ENCODE data around the gene DYRK1B. TPM values are rescaled to one million over a fixed set of nuclear protein-coding genes. Genes with fewer than 3 reads are reported as not detected.

The DYRK1B gene
- total RNA-seq, 1 donor from 2014 or later: 25.1 TPM

GRCh38 chr19:39826311-39826945 lies 7.5 kb downstream of the DYRK1B start:
- H3K4me1 ChIP-seq (ENCODE audit: control insufficient read depth in 3 of 3, insufficient read depth in 3 of 3, low read length in 3 of 3): peaks cover 73 to 84% (median 74%) of the 10 kb centered on the region in 3 donors
- H3K36me3 ChIP-seq (ENCODE audit: control insufficient read depth in 3 of 3, insufficient read depth in 3 of 3, low read length in 3 of 3): peaks cover 48 to 57% (median 51%) of the 10 kb centered on the region in 3 donors
- no peaks in the 10 kb centered on the region for H3K27me3 ChIP-seq (ENCODE audit: control insufficient read depth in 3 of 3, insufficient read depth in 3 of 3, low read length in 3 of 3)
- H3K9me3 ChIP-seq (ENCODE audit: control insufficient read depth in 3 of 3, low read length in 3 of 3): no peaks in the 10 kb centered on the region
- no peak overlapping the region for H3K4me3 ChIP-seq (ENCODE audit: low read length in 3 of 3)
- H3K9ac ChIP-seq (ENCODE audit: low read depth in 1 of 3, low read length in 3 of 3): peak overlapping the region in 1 of 3 donors; percentile 33
- peak overlapping the region; percentile 41 for H3K27ac ChIP-seq (ENCODE audit: low read depth, low read length)

DNA sequence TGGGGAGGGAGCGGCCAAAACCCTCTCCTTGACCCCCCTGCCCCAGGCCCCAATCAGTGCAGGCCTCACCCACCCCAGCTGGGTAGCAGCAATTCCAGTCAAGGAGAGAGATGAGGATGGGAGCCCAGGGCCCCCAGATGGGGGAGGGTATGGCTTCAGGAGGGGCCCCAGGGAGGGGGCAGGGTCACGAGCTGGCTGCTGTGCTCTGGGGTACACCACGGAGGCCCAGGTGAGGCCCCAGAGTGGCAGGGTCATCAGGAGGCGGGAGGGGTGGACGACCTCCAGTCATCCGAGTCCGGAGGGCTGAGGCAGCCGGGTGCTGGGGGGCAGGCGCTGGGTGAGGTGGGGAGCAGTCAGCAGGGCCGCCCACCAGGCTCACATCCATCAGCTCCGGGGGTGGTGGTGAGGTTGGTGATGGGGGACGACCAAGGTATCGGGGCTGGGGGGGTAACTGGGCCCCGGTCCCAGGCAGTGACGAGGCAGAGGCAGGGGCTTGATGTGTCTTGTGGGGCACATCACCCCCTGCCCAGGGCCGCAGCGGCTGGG lies 8.4 kb downstream of the DYRK1B start:
- peak overlapping the region in 1 of 3 donors; percentile 97 for H3K9ac ChIP-seq (ENCODE audit: low read depth in 1 of 3, low read length in 3 of 3)
- H3K4me1 ChIP-seq (ENCODE audit: control insufficient read depth in 3 of 3, insufficient read depth in 3 of 3, low read length in 3 of 3): peaks cover 65 to 81% (median 69%) of the 10 kb centered on the region in 3 donors
- peaks cover 43 to 49% (median 46%) of the 10 kb centered on the region in 3 donors for H3K36me3 ChIP-seq (ENCODE audit: control insufficient read depth in 3 of 3, insufficient read depth in 3 of 3, low read length in 3 of 3)
- no peaks in the 10 kb centered on the region for H3K27me3 ChIP-seq (ENCODE audit: control insufficient read depth in 3 of 3, insufficient read depth in 3 of 3, low read length in 3 of 3)
- H3K9me3 ChIP-seq (ENCODE audit: control insufficient read depth in 3 of 3, low read length in 3 of 3): no peaks in the 10 kb centered on the region
- H3K27ac ChIP-seq (ENCODE audit: low read depth, low read length): peak overlapping the region; percentile 45
- H3K4me3 ChIP-seq (ENCODE audit: low read length in 3 of 3): no peak overlapping the region

- Histone ChIP-seq H3K9me3 (ENCODE audit: control insufficient read depth in 3 of 3, low read length in 3 of 3) (no peaks in the 10 kb centered on the region), H3K4me1 (ENCODE audit: control insufficient read depth in 3 of 3, insufficient read depth in 3 of 3, low read length in 3 of 3) (peaks cover 64 to 81% (median 64%) of the 10 kb centered on the region in 3 donors), H3K9ac (ENCODE audit: low read depth in 1 of 3, low read length in 3 of 3) (peak overlapping the region in 2 of 3 donors; percentile 46 to 97), H3K27ac (ENCODE audit: low read depth, low read length) (peak overlapping the region; percentile 45), H3K36me3 (ENCODE audit: control insufficient read depth in 3 of 3, insufficient read depth in 3 of 3, low read length in 3 of 3) (peaks cover 37 to 43% (median 42%) of the 10 kb centered on the region in 3 donors), H3K4me3 (ENCODE audit: low read length in 3 of 3) (peak overlapping the region; percentile 33 to 85 (median 35)), H3K27me3 (ENCODE audit: control insufficient read depth in 3 of 3, insufficient read depth in 3 of 3, low read length in 3 of 3) (no peaks in the 10 kb centered on the region)
Measured at GRCh38 chr19:39825093-39825463, 8.9 kb downstream of the DYRK1B start.

- H3K4me1 ChIP-seq (ENCODE audit: control insufficient read depth in 3 of 3, insufficient read depth in 3 of 3, low read length in 3 of 3): peaks cover 63 to 81% (median 64%) of the 10 kb centered on the region in 3 donors
- H3K9me3 ChIP-seq (ENCODE audit: control insufficient read depth in 3 of 3, low read length in 3 of 3): no peaks in the 10 kb centered on the region
- H3K9ac ChIP-seq (ENCODE audit: low read depth in 1 of 3, low read length in 3 of 3): peak overlapping the region; percentile 90 to 97 (median 91)
- peak overlapping the region; percentile 85 to 99 (median 89) for H3K4me3 ChIP-seq (ENCODE audit: low read length in 3 of 3)
- peak overlapping the region; percentile 74 for H3K27ac ChIP-seq (ENCODE audit: low read depth, low read length)
- H3K36me3 ChIP-seq (ENCODE audit: control insufficient read depth in 3 of 3, insufficient read depth in 3 of 3, low read length in 3 of 3): peaks cover 31 to 42% (median 35%) of the 10 kb centered on the region in 3 donors
- H3K27me3 ChIP-seq (ENCODE audit: control insufficient read depth in 3 of 3, insufficient read depth in 3 of 3, low read length in 3 of 3): no peaks in the 10 kb centered on the region
Measured at GRCh38 chr19:39824143-39825092, 9.5 kb downstream of the DYRK1B start.

- Histone ChIP-seq H3K27ac (ENCODE audit: low read depth, low read length) (peak overlapping the region; percentile 74), H3K4me1 (ENCODE audit: control insufficient read depth in 3 of 3, insufficient read depth in 3 of 3, low read length in 3 of 3) (peaks cover 66 to 83% (median 70%) of the 10 kb centered on the region in 3 donors), H3K27me3 (ENCODE audit: control insufficient read depth in 3 of 3, insufficient read depth in 3 of 3, low read length in 3 of 3) (no peaks in the 10 kb centered on the region), H3K4me3 (ENCODE audit: low read length in 3 of 3) (peak overlapping the region; percentile 85 to 99 (median 89)), H3K9ac (ENCODE audit: low read depth in 1 of 3, low read length in 3 of 3) (peak overlapping the region; percentile 90 to 97 (median 91)), H3K9me3 (ENCODE audit: control insufficient read depth in 3 of 3, low read length in 3 of 3) (no peaks in the 10 kb centered on the region), H3K36me3 (ENCODE audit: control insufficient read depth in 3 of 3, insufficient read depth in 3 of 3, low read length in 3 of 3) (peaks cover 29 to 39% (median 30%) of the 10 kb centered on the region in 3 donors)
Measured at GRCh38 chr19:39823686-39824085, 10.3 kb downstream of the DYRK1B start.

- Histone ChIP-seq H3K4me3 (ENCODE audit: low read length in 3 of 3) (no peak overlapping the region), H3K4me1 (ENCODE audit: control insufficient read depth in 3 of 3, insufficient read depth in 3 of 3, low read length in 3 of 3) (peaks cover 66 to 82% (median 72%) of the 10 kb centered on the region in 3 donors), H3K27me3 (ENCODE audit: control insufficient read depth in 3 of 3, insufficient read depth in 3 of 3, low read length in 3 of 3) (no peaks in the 10 kb centered on the region), H3K9ac (ENCODE audit: low read depth in 1 of 3, low read length in 3 of 3) (no peak overlapping the region), H3K9me3 (ENCODE audit: control insufficient read depth in 3 of 3, low read length in 3 of 3) (no peaks in the 10 kb centered on the region), H3K36me3 (ENCODE audit: control insufficient read depth in 3 of 3, insufficient read depth in 3 of 3, low read length in 3 of 3) (peaks cover 4 to 20% (median 6%) of the 10 kb centered on the region in 3 donors), H3K27ac (ENCODE audit: low read depth, low read length) (peak overlapping the region; percentile 91)
Measured at GRCh38 chr19:39820696-39821095, 13.3 kb downstream of the DYRK1B start.

GRCh38 chr19:39819786-39820185 lies 14.2 kb downstream of the DYRK1B start:
- Histone ChIP-seq H3K9me3 (ENCODE audit: control insufficient read depth in 3 of 3, low read length in 3 of 3) (no peaks in the 10 kb centered on the region), H3K9ac (ENCODE audit: low read depth in 1 of 3, low read length in 3 of 3) (peak overlapping the region in 2 of 3 donors; percentile 54 to 69), H3K4me3 (ENCODE audit: low read length in 3 of 3) (peak overlapping the region; percentile 45 to 54 (median 46)), H3K4me1 (ENCODE audit: control insufficient read depth in 3 of 3, insufficient read depth in 3 of 3, low read length in 3 of 3) (peaks cover 62 to 79% (median 67%) of the 10 kb centered on the region in 3 donors), H3K36me3 (ENCODE audit: control insufficient read depth in 3 of 3, insufficient read depth in 3 of 3, low read length in 3 of 3) (peaks cover 3 to 17% (median 4%) of the 10 kb centered on the region in 3 donors), H3K27ac (ENCODE audit: low read depth, low read length) (peak overlapping the region; percentile 91), H3K27me3 (ENCODE audit: control insufficient read depth in 3 of 3, insufficient read depth in 3 of 3, low read length in 3 of 3) (no peaks in the 10 kb centered on the region)

- Histone ChIP-seq H3K4me1 (ENCODE audit: control insufficient read depth in 3 of 3, insufficient read depth in 3 of 3, low read length in 3 of 3) (peaks cover 65 to 83% (median 67%) of the 10 kb centered on the region in 3 donors), H3K36me3 (ENCODE audit: control insufficient read depth in 3 of 3, insufficient read depth in 3 of 3, low read length in 3 of 3) (peaks cover 3 to 17% (median 4%) of the 10 kb centered on the region in 3 donors), H3K27ac (ENCODE audit: low read depth, low read length) (peak overlapping the region; percentile 91), H3K27me3 (ENCODE audit: control insufficient read depth in 3 of 3, insufficient read depth in 3 of 3, low read length in 3 of 3) (no peaks in the 10 kb centered on the region), H3K9ac (ENCODE audit: low read depth in 1 of 3, low read length in 3 of 3) (peak overlapping the region in 2 of 3 donors; percentile 25 to 69), H3K9me3 (ENCODE audit: control insufficient read depth in 3 of 3, low read length in 3 of 3) (no peaks in the 10 kb centered on the region), H3K4me3 (ENCODE audit: low read length in 3 of 3) (peak overlapping the region; percentile 42 to 54 (median 45))
Measured at GRCh38 chr19:39818626-39819097, 15.3 kb downstream of the DYRK1B start.

DNA sequence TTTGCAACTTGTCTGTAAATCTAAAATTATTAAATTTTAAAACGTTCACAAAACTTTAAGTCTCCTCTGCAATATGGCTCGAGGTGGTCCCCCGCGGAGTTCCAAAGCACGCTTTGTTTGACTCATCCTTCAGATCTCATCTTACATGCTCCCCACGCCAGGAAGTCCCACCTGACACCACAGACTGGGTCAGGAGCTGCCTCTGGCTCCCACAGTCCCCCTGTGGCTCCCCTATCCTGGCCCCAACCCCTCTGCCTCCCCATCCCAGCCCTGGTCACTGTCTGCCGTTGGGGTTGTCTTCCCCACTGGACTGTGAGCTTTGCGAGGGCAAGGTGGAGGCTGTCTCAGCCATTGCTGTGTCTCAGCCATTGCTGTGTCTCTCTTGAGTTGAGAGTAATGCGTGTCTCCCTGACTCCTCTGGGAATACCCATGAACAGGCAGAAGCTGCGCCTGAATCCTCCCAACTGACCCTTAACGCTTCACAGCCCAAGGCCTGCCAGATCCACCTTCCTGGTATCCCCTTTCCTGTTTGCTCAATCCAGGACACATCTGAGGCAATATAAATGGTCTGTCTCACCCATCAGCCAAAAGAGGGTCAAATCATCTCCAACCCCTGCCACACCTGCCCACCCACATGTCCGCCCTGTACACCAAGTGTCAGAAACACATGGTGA lies 15.9 kb downstream of the DYRK1B start:
- H3K9me3 ChIP-seq (ENCODE audit: control insufficient read depth in 3 of 3, low read length in 3 of 3): no peaks in the 10 kb centered on the region
- H3K36me3 ChIP-seq (ENCODE audit: control insufficient read depth in 3 of 3, insufficient read depth in 3 of 3, low read length in 3 of 3): peaks cover 3 to 17% (median 4%) of the 10 kb centered on the region in 3 donors
- H3K4me3 ChIP-seq (ENCODE audit: low read length in 3 of 3): peak overlapping the region; percentile 25 to 42 (median 31)
- H3K27me3 ChIP-seq (ENCODE audit: control insufficient read depth in 3 of 3, insufficient read depth in 3 of 3, low read length in 3 of 3): no peaks in the 10 kb centered on the region
- H3K4me1 ChIP-seq (ENCODE audit: control insufficient read depth in 3 of 3, insufficient read depth in 3 of 3, low read length in 3 of 3): peaks cover 66 to 85% (median 69%) of the 10 kb centered on the region in 3 donors
- H3K9ac ChIP-seq (ENCODE audit: low read depth in 1 of 3, low read length in 3 of 3): peak overlapping the region; percentile 18 to 69 (median 25)
- H3K27ac ChIP-seq (ENCODE audit: low read depth, low read length): peak overlapping the region; percentile 91

Measured in skeletal muscle tissue (tissue), 4 donors.